Suprapubic skin (tissue), 4 donors: Measurements from ENCODE around the gene ERN1.

Experiments
- CTCF ChIP-seq, 2 donors: fragments of 200-600 bp in 1 of 2; fragments of 450-650 bp in 1 of 2; sonication (generic) in 1 of 2; IDR thresholded peaks; one replicate each; pipeline ENCODE4 v1.5.1; 2016 to 2019; ENCODE audit warnings: antibody characterized with exemption in 2 of 2, mild to moderate bottlenecking in 1 of 2, moderate library complexity in 1 of 2
- EP300 ChIP-seq: sonication (generic); formaldehyde crosslinking; IDR thresholded peaks from one replicate; pipeline ENCODE4 v1.6.1; 2017; ENCODE audit warnings: antibody characterized with exemption
- POLR2A ChIP-seq, 2 donors: fragments of 450-650 bp; IDR thresholded peaks; one replicate each; pipeline ENCODE4 v1.6.1; 2017; ENCODE audit warnings: antibody characterized with exemption in 2 of 2, mild to moderate bottlenecking in 2 of 2, moderate library complexity in 2 of 2
- POLR2AphosphoS5 ChIP-seq, 3 donors: sonication (generic); formaldehyde crosslinking; IDR thresholded peaks; one replicate each; pipeline ENCODE4 v1.6.1; 2017; ENCODE audit warnings: antibody characterized with exemption in 3 of 3

DNA sequence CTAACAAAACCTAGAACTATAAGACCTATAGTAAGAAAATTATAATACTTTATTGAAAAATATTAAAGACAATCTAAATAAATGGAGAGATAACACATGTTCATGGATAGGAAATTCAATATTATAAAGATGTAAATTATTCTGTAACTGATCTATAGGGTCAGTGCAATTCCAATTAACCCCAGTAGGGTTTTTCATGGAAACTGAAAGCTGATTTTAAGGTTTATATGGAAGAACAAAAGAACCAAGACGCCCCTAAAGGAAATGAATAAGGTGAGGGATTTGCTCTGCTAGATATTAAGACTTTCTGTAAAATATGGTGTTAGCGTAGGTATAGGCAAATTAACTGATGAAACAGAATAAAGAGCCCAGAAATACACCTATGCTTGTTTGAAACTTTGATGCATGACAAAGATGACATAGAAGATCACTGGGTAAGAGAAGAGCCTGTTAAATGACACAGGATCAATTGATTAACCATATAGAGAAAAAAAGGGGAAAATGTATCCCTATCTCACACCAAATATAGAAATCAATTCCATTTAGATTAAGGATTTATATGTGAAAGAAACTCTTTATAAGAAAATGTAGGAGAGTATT lies 112.5 kb downstream of the ERN1 start:
- peak in 1 of 2 donors; percentile 14 for TF ChIP-seq CTCF (IDR thresholded peaks at IDR 0.05)
- no peak for TF ChIP-seq POLR2A (IDR thresholded peaks at IDR 0.05)
- no peak for TF ChIP-seq POLR2AphosphoS5 (IDR thresholded peaks at IDR 0.05)
- TF ChIP-seq EP300, result no peak
